Endodermal cell (in vitro differentiated cells): Measurements from ENCODE around the gene TPH2. TPM values are rescaled to one million over a fixed set of nuclear protein-coding genes. Genes with fewer than 3 reads are reported as not detected.

ENCODE experiments used
- DNase-seq: peaks from one replicate; pipeline ENCODE4 v3.0.0-alpha.2; 2017
- H3K27ac ChIP-seq: 2 replicates; pipeline ENCODE4 v1.5.1; 2013; ENCODE audit warnings: mild to moderate bottlenecking, low read depth, low read length, moderate library complexity
- H3K27me3 ChIP-seq: 2 replicates; pipeline ENCODE4 v1.6.1; 2013; ENCODE audit warnings: mild to moderate bottlenecking, low read length, moderate library complexity; ENCODE audit not compliant: insufficient read depth, control insufficient read depth, poor library complexity, severe bottlenecking
- H3K36me3 ChIP-seq: 2 replicates; pipeline ENCODE4 v1.7.0; 2013; ENCODE audit warnings: mild to moderate bottlenecking, low read length, moderate library complexity; ENCODE audit not compliant: control insufficient read depth, insufficient read depth
- H3K4me1 ChIP-seq: one replicate; pipeline ENCODE4 v1.7.0; 2013; ENCODE audit warnings: low read length; ENCODE audit not compliant: control insufficient read depth, insufficient read depth
- H3K4me3 ChIP-seq: 2 replicates; pipeline ENCODE4 v1.5.1; 2013; ENCODE audit warnings: mild to moderate bottlenecking, low read length, moderate library complexity
- H3K9ac ChIP-seq: 2 replicates; pipeline ENCODE4 v1.6.1; 2013; ENCODE audit warnings: mild to moderate bottlenecking, low read length, moderate library complexity; ENCODE audit not compliant: poor library complexity, severe bottlenecking; ENCODE audit errors: extremely low read depth
- H3K9me3 ChIP-seq: 2 replicates; pipeline ENCODE4 v1.6.1; 2013; ENCODE audit warnings: mild to moderate bottlenecking, low read length, moderate library complexity; ENCODE audit not compliant: control insufficient read depth
- H3K27ac Mint-ChIP-seq: 2 replicates; pipeline ENCODE4 v1.8.0; 2020; ENCODE audit warnings: mixed read lengths
- H3K27me3 Mint-ChIP-seq: 2 replicates; pipeline ENCODE4 v1.8.0; 2021; ENCODE audit warnings: mild to moderate bottlenecking, mixed read lengths; ENCODE audit not compliant: insufficient read depth
- H3K36me3 Mint-ChIP-seq: 2 replicates; pipeline ENCODE4 v1.8.0; 2020; ENCODE audit warnings: low read depth, mixed read lengths
- H3K4me1 Mint-ChIP-seq: 2 replicates; pipeline ENCODE4 v1.8.0; 2020; ENCODE audit warnings: mixed read lengths
- H3K4me3 Mint-ChIP-seq: 2 replicates; pipeline ENCODE4 v1.8.0; 2020; ENCODE audit warnings: mild to moderate bottlenecking, moderate library complexity, mixed read lengths
- H3K9me3 Mint-ChIP-seq: 2 replicates; pipeline ENCODE4 v1.8.0; 2020; ENCODE audit warnings: mild to moderate bottlenecking, mixed read lengths
- WGBS, 2 experiments: methylation state at CpG; one replicate each; pipeline versions ENCODE4 v1.1.5 to v1.1.7; 2013; ENCODE audit warnings: missing lambda C conversion rate in 2 of 2, mixed read lengths in 1 of 2; ENCODE audit not compliant: insufficient coverage in 1 of 2, insufficient read length in 1 of 2; 5-methylcytosine and 5-hydroxymethylcytosine counted together
- total RNA-seq, 2 donors: library from RNA; stranded (reverse); fragmentation: NEBNext Ultra II Directional in 1 of 2; extraction: Animal tissue kit (Norgen Biotek cat#: 25700) in 1 of 2; gene quantifications; 2 replicates in 1 of 2; 3 replicates in 1 of 2; pipeline ENCODE4 v1.2.1, GENCODE V29; 2021
- TF ChIP-seq, protein P1 (sequence below): fragments of 200-600 bp; sonication (generic); conservative IDR thresholded peaks from 2 replicates; pipeline ENCODE4 v1.5.0; 2021; ENCODE audit warnings: antibody characterized with exemption, mild to moderate bottlenecking

TPH2 gene
- total RNA-seq, 2 donors from 2014 or later, result 0.11 TPM; not detected in 1

DNA sequence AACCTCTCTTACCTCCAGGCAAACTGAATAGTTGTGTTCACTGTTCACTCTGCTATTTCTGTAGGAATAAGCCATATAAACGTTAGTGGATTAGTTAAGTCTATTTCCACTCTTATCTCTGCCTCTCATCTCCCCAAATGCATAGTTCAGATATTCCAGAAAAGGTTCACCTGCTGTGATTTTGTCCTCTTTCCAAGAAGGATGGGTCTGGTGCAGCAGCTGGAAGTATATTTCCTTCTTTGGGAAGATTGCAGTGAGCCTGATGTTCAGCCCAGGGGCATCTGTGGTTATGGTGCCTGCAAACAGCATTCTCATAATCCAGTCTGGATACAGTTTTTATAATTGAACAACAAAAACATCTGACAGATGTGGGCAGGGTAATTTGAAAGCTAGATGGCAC is 97.7 kb downstream of the TPH2 start:
- H3K27ac Mint-ChIP-seq, result no peak overlapping the region
- H3K4me1 Mint-ChIP-seq, result peaks cover 7% of the 10 kb centered on the region
- Histone ChIP-seq H3K9ac (no peak overlapping the region), H3K27ac (no peak overlapping the region), H3K4me1 (no peaks in the 10 kb centered on the region), H3K36me3 (no peaks in the 10 kb centered on the region), H3K4me3 (no peak overlapping the region), H3K9me3 (peaks cover 16% of the 10 kb centered on the region), H3K27me3 (no peaks in the 10 kb centered on the region)
- TF ChIP-seq, protein P1, sequence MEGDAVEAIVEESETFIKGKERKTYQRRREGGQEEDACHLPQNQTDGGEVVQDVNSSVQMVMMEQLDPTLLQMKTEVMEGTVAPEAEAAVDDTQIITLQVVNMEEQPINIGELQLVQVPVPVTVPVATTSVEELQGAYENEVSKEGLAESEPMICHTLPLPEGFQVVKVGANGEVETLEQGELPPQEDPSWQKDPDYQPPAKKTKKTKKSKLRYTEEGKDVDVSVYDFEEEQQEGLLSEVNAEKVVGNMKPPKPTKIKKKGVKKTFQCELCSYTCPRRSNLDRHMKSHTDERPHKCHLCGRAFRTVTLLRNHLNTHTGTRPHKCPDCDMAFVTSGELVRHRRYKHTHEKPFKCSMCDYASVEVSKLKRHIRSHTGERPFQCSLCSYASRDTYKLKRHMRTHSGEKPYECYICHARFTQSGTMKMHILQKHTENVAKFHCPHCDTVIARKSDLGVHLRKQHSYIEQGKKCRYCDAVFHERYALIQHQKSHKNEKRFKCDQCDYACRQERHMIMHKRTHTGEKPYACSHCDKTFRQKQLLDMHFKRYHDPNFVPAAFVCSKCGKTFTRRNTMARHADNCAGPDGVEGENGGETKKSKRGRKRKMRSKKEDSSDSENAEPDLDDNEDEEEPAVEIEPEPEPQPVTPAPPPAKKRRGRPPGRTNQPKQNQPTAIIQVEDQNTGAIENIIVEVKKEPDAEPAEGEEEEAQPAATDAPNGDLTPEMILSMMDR, result no peak
- no peaks in the 10 kb centered on the region for H3K27me3 Mint-ChIP-seq
- WGBS, 2 experiments, result 92% methylated on average over 1 of the region's 1 CpG; no CpG with 5 or more reads in 1 of the 2 experiments
- no peak overlapping the region for H3K4me3 Mint-ChIP-seq
- no peak for DNase-seq
- H3K9me3 Mint-ChIP-seq, result peaks cover 12% of the 10 kb centered on the region
- no peaks in the 10 kb centered on the region for H3K36me3 Mint-ChIP-seq

GRCh38 chr12:72037006-72037795 is 98.6 kb downstream of the TPH2 start:
- no peak overlapping the region for H3K27ac Mint-ChIP-seq
- no peak for DNase-seq

DNA sequence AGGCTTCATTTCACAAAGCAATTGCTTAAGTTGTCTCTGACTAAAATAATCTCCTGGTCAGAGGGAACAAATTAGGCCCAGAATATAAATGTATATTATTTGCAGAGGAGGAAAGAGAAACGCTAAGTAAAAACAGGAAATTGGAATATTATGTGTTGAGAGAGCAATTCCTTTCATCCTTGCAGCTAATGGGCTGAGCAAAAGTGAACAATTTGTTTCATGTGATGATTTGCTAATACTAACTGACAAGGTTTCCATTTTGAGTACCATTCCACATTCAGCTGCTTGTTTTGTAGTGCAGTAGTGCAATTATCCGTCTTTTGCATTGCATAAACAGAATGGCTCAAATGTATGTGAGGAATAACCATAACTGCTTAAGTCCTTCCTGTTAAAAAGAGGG is 103.2 kb downstream of the TPH2 start:
- Histone ChIP-seq H3K27me3 (no peaks in the 10 kb centered on the region), H3K9me3 (peaks cover 16% of the 10 kb centered on the region), H3K36me3 (no peaks in the 10 kb centered on the region), H3K27ac (no peak overlapping the region), H3K9ac (no peak overlapping the region), H3K4me1 (no peaks in the 10 kb centered on the region), H3K4me3 (no peak overlapping the region)
- no peaks in the 10 kb centered on the region for H3K27me3 Mint-ChIP-seq
- peaks cover 7% of the 10 kb centered on the region for H3K4me1 Mint-ChIP-seq
- no peak overlapping the region for H3K4me3 Mint-ChIP-seq
- no peak overlapping the region for H3K27ac Mint-ChIP-seq
- peaks cover 12% of the 10 kb centered on the region for H3K9me3 Mint-ChIP-seq
- TF ChIP-seq, protein P1, result no peak
- WGBS, 2 experiments, result 97 to 100% methylated on average over 2 of the region's 2 CpGs
- no peaks in the 10 kb centered on the region for H3K36me3 Mint-ChIP-seq
- no peak for DNase-seq

More at GRCh38 chr12:72037006-72037795, 98.6 kb downstream of the TPH2 start:
- Histone ChIP-seq H3K9ac (no peak overlapping the region), H3K27me3 (no peaks in the 10 kb centered on the region), H3K9me3 (peaks cover 16% of the 10 kb centered on the region), H3K4me3 (no peak overlapping the region), H3K27ac (no peak overlapping the region), H3K36me3 (no peaks in the 10 kb centered on the region), H3K4me1 (no peaks in the 10 kb centered on the region)
- 94% methylated on average over 5 of the region's 5 CpGs; no CpG with 5 or more reads in 1 of the 2 experiments for WGBS, 2 experiments
- no peaks in the 10 kb centered on the region for H3K27me3 Mint-ChIP-seq
- H3K4me1 Mint-ChIP-seq, result peaks cover 5% of the 10 kb centered on the region
- no peaks in the 10 kb centered on the region for H3K36me3 Mint-ChIP-seq
- H3K9me3 Mint-ChIP-seq, result peaks cover 12% of the 10 kb centered on the region
- TF ChIP-seq, protein P1, result no peak
- no peak overlapping the region for H3K4me3 Mint-ChIP-seq
